H1 (cell line): ENCODE measurements around the gene RAN. TPM values are rescaled to one million over a fixed set of nuclear protein-coding genes. Genes with fewer than 3 reads are reported as not detected.

Experiments
- ATF2 ChIP-seq: IDR thresholded peaks from 2 replicates; pipeline ENCODE4 v1.6.1; 2012; ENCODE audit warnings: low read length, inconsistent platforms
- CBX8 ChIP-seq: fragments of 300-800, 300-1000 bp; sonication (generic); IDR thresholded peaks from 2 replicates; pipeline ENCODE4 v1.7.1; 2016; ENCODE audit warnings: low read depth, low read length, borderline replicate concordance
- CTCF ChIP-seq, 3 experiments: IDR thresholded peaks; 1 replicate in 2 of 3; 2 replicates in 1 of 3; pipeline versions ENCODE4 v1.5.1 to v1.6.1; 2011; ENCODE audit warnings: low read length in 3 of 3, mild to moderate bottlenecking in 3 of 3, inconsistent platforms in 2 of 3, low read depth in 1 of 3, moderate library complexity in 1 of 3; ENCODE audit not compliant: insufficient read depth in 1 of 3; ENCODE audit errors: control extremely low read depth in 1 of 3
- POU5F1 ChIP-seq: IDR thresholded peaks from 2 replicates; pipeline ENCODE4 v1.6.1; 2011; ENCODE audit warnings: low read depth, mild to moderate bottlenecking, low read length, moderate library complexity
- polyA plus RNA-seq, 7 experiments: library from polyadenylated mRNA; depleted of rRNA in 3 of 7; stranded (reverse) in 5 of 7; unstranded in 2 of 7; fragments of >200 nt in 5 of 7; fragments of 200-250 nt in 2 of 7; gene quantifications; 1 replicate in 5 of 7; 2 replicates in 1 of 7; 4 replicates in 1 of 7; pipeline versions ENCODE4 v1.2.1 to v1.2.3, GENCODE V29; 2011 to 2013; ENCODE audit warnings: missing spikeins in 2 of 7, mixed read lengths in 2 of 7
- total RNA-seq: library from RNA; stranded (reverse); fragmentation: NEBNext Ultra II Directional; extraction: Animal tissue kit (Norgen Biotek cat#: 25700); gene quantifications from 2 replicates; pipeline ENCODE4 v1.2.1, GENCODE V29; 2021
- TF ChIP-seq, protein P1 (sequence below): fragments of 300-600 bp; sonication (generic); IDR thresholded peaks from 2 replicates; pipeline ENCODE4 v1.7.1; 2012; ENCODE audit warnings: low read length, moderate library complexity, mild to moderate bottlenecking, inconsistent platforms; ENCODE audit not compliant: insufficient replicate concordance

The RAN gene
- total and polyA plus RNA-seq, 2 of the 8 experiments (the other 6 are each of a cell fraction or from before 2014, with no cell fraction given): 2,064 to 2,203 TPM

DNA sequence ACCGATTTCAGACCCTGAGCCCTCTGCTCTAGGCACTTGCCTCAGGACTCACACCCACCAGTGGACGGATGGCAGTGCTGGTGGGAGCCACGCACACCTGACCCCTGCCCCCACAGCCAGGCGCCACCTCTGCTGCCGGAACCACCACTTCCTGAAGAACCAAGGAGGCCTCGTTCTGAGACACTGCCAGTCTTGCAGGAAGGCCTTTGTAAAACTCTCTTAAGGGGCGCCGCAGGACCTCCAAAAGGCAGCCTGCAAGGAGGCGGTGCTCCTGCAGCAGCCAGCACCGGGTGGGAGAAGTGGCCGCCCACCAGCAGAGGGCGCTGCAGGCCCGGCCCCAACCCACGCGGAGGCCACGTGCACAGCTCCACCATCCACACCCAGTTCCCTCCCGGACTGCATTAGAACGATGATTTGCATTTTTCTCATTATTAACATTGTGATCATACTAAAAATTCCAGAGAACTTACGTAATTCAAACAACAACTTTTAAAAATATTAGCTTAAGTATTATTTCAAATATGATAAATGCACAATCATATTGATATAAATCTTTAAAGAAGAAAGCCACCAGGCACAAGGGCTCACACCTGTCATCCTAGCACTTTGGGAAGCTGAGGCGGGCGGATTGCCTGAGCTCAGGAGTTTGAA lies 45.6 kb upstream of the RAN start (continued):
- TF ChIP-seq, protein P1, sequence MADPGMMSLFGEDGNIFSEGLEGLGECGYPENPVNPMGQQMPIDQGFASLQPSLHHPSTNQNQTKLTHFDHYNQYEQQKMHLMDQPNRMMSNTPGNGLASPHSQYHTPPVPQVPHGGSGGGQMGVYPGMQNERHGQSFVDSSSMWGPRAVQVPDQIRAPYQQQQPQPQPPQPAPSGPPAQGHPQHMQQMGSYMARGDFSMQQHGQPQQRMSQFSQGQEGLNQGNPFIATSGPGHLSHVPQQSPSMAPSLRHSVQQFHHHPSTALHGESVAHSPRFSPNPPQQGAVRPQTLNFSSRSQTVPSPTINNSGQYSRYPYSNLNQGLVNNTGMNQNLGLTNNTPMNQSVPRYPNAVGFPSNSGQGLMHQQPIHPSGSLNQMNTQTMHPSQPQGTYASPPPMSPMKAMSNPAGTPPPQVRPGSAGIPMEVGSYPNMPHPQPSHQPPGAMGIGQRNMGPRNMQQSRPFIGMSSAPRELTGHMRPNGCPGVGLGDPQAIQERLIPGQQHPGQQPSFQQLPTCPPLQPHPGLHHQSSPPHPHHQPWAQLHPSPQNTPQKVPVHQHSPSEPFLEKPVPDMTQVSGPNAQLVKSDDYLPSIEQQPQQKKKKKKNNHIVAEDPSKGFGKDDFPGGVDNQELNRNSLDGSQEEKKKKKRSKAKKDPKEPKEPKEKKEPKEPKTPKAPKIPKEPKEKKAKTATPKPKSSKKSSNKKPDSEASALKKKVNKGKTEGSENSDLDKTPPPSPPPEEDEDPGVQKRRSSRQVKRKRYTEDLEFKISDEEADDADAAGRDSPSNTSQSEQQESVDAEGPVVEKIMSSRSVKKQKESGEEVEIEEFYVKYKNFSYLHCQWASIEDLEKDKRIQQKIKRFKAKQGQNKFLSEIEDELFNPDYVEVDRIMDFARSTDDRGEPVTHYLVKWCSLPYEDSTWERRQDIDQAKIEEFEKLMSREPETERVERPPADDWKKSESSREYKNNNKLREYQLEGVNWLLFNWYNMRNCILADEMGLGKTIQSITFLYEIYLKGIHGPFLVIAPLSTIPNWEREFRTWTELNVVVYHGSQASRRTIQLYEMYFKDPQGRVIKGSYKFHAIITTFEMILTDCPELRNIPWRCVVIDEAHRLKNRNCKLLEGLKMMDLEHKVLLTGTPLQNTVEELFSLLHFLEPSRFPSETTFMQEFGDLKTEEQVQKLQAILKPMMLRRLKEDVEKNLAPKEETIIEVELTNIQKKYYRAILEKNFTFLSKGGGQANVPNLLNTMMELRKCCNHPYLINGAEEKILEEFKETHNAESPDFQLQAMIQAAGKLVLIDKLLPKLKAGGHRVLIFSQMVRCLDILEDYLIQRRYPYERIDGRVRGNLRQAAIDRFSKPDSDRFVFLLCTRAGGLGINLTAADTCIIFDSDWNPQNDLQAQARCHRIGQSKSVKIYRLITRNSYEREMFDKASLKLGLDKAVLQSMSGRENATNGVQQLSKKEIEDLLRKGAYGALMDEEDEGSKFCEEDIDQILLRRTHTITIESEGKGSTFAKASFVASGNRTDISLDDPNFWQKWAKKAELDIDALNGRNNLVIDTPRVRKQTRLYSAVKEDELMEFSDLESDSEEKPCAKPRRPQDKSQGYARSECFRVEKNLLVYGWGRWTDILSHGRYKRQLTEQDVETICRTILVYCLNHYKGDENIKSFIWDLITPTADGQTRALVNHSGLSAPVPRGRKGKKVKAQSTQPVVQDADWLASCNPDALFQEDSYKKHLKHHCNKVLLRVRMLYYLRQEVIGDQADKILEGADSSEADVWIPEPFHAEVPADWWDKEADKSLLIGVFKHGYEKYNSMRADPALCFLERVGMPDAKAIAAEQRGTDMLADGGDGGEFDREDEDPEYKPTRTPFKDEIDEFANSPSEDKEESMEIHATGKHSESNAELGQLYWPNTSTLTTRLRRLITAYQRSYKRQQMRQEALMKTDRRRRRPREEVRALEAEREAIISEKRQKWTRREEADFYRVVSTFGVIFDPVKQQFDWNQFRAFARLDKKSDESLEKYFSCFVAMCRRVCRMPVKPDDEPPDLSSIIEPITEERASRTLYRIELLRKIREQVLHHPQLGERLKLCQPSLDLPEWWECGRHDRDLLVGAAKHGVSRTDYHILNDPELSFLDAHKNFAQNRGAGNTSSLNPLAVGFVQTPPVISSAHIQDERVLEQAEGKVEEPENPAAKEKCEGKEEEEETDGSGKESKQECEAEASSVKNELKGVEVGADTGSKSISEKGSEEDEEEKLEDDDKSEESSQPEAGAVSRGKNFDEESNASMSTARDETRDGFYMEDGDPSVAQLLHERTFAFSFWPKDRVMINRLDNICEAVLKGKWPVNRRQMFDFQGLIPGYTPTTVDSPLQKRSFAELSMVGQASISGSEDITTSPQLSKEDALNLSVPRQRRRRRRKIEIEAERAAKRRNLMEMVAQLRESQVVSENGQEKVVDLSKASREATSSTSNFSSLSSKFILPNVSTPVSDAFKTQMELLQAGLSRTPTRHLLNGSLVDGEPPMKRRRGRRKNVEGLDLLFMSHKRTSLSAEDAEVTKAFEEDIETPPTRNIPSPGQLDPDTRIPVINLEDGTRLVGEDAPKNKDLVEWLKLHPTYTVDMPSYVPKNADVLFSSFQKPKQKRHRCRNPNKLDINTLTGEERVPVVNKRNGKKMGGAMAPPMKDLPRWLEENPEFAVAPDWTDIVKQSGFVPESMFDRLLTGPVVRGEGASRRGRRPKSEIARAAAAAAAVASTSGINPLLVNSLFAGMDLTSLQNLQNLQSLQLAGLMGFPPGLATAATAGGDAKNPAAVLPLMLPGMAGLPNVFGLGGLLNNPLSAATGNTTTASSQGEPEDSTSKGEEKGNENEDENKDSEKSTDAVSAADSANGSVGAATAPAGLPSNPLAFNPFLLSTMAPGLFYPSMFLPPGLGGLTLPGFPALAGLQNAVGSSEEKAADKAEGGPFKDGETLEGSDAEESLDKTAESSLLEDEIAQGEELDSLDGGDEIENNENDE: no peak
- peak; percentile 95 to 99 (median 96) for TF ChIP-seq CTCF (IDR thresholded peaks at IDR 0.05; ENCODE audit: control extremely low read depth in 1 of 3, insufficient read depth in 1 of 3, low read depth in 1 of 3, low read length in 3 of 3)
- TF ChIP-seq ATF2: no peak
- no peak for TF ChIP-seq POU5F1
- no peak for TF ChIP-seq CBX8
